Measurements from ENCODE around the gene KCNJ4. TPM values are rescaled to one million over a fixed set of nuclear protein-coding genes. Genes with fewer than 3 reads are reported as not detected.
"Not testable (repeated sequence)": the region's sequence is repeated elsewhere in the genome, so short reads cannot be mapped to it uniquely, and the experiment has no call there.

KCNJ4 gene
- total RNA-seq, 1 donor from 2014 or later = not detected

DNA sequence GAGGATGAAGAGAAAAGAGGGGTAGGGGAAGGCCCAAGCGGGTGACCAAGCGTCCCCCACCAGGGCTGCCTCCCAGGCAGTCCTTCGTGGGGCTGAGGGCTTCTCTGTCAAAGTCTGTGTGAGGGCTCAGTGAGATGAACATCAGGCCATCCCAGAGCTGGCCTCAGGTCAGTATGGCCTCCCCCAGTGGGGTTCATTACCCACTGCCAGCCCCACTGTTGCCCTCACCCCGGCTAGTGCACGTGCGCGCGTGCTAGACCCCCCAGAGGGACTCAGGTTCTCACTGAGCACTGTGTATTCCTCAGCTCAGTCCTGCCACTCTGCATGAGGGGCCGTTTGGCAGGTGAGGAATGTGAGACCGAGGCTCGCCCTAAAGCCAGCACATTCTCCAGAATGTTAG lies 16.2 kb upstream of the KCNJ4 start:
- no peak for DNase-seq (ENCODE audit: extremely low read depth, low read depth, low spot score)

DNA sequence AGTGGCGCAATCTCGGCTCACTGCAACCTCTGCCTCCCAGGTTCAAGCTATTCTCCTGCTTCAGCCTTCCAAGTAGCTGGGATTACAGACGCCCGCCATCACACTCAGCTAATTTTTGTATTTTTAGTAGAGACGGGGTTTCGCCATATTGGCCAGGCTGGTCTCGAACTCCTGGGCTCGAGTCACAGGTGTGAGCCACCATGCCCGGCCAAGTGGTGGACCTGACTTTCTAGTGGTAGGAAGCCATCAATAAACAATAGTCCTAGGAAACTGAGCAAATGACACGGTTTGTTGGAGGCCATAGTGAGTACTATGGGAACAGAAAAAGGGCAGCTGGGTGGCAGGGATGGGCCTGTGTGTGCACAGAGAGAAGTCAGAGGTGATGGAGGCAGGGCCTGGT lies 15.2 kb upstream of the KCNJ4 start:
- DNase-seq (ENCODE audit: extremely low read depth, low read depth, low spot score) = not testable (repeated sequence)

DNA sequence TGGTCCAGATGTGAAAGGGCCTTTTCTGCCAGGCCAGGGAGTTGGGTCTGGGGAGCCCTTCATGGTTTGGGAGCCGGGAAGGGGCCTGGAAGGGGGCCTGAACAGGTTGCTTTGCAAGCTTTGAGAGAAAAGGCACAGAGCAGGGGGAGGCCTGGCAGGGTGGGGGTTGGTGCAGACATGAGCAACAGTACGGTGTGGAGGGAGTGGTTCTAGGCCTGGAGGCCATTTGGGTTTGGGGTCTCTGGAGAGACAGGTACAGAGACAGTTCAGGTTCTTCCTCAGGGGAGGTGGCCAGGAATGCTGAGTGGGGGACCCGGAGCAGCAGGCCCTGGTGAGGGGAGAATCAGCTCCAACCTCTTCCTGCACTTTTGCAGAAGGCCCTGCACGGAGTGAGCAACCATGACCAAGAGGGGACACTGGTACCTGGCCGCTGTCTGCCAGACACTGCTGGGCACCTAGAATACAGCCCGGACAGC lies 14.3 kb upstream of the KCNJ4 start:
- DNase-seq (ENCODE audit: extremely low read depth, low read depth, low spot score) = no peak

DNA sequence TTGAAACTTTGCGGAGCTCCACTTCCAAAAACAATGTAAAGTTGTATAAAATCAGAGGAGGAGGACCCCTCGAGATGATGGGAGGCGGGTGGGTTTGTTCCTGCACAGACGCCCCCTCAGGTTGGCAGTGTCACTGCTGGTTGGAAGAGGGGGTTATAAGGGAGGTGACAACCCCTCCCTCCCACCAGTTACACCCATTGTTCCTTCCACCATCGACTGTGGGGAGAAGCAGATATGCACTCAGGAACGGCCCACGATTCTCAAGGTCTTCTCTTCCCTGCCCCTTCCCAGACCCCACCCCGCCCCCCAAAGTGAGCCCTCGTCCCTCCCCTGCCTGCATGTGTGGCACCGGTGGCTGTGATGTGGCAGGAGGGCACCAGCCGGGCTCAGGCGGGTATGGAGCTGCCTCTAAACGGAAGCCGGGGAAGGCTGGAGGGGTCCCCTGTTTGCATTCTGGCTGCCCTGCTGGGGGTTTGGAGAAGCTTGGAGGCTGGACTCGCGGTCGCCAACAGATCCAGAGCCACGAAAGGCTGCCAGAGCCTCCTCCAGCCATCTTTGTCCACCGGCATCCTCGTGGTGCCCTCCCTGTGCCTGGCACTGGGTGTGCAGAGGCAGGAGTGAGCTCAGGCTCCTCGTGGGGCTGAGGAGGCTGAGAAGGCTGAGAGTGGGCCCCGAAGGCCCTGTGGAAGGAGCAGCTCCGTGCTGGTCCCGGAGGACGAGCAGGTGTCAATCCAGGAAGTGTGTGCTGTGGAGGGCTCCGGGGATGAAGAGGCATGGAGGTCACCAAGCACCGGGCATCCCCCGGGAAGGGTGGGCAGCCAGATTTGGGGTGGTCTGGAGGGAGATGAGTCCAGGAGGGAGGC lies 13.7 kb upstream of the KCNJ4 start:
- DNase-seq (ENCODE audit: extremely low read depth, low read depth, low spot score) = no peak

DNA sequence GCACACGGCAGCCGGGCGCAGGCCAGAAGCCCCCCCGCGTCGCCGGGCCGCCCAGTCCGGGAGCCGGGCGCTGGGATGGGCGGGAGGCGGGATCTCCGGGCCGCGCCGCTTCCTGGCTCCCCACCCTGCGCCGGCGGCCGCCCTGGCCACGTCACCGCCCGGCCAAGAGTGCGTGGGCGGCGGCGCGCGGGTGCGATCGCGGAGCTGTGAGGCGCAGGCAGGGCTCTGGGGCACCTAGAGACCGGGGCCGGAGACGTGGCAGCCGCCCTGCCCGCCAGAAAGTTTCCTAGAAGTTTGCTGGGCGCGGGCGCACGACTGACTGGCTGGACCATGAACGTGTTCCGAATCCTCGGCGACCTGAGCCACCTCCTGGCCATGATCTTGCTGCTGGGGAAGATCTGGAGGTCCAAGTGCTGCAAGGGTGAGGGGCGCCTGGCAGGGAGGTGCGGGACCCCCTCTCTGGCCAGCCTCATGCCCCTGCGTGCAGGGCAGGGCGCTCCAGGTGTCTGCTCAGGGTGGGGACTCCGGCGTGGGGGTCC lies 13.0 kb upstream of the KCNJ4 start, which contains the start of gene KDELR3:
Gene KDELR3 (plus strand): TSS at position 193 of the 539 bp plus-strand sequence. CDS start 138 bp downstream, at position 331.
- no peak for DNase-seq (ENCODE audit: extremely low read depth, low read depth, low spot score)

DNA sequence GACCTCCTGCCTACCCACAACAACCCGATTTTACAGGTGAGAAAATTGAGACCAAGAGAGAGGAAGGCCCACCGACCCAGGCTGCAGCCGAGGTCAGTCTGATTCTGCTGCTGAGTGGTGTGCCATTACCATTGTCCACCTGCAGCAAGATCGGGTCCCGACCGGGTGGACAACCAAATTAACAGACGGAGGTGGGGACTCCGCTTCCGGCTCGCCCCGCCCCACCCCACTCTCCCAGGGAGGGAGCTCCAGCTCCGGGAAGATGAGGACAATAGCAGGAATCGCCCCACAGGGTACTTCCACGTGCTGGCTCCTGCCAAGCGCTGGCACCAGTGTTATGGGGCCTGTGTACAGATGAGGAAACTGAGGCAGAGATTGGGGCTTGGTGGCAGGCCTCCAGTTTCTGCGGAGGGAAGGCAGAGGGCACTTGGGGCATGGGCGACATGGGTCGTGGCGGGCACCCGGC lies 12.5 kb upstream of the KCNJ4 start:
- no peak for DNase-seq (ENCODE audit: extremely low read depth, low read depth, low spot score)

DNA sequence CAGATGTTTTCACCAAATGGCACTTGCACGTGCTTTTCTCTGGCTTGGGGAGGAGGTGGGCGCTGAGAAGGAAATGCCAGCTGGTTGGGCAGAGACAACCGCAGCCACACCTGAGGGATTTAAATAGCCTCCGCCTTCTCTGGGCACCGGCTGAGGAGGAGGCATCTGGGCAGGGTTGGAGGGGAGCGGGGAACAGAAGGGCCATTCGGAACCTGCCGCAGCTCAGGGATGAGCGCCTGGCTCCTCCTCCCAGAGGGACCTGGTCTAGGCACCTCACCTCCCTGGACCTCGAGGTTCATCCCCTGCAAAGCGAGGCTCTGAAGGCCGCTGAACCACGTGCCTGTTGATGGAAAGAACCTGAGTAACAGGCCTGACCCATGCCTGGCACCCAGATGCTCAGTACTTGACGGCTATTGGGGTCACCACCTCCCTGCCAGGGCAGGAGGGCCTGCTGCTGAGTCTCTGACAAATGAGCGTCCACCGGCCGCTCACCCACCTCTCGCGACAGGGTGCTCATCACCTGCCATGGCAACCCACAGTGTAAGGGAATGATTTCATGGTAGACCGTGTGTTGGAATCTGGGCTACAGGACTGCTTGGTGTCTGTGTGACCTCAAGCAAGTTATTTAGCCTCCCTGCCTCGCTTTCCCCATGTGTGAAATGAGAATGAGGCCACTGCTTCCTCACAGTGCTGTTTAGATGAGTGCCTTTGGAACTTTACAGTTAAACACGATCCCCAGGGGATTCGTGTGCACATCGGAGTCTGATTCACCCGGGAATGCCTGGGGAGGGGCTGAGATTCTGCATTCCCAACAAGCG lies 10.9 kb upstream of the KCNJ4 start:
- DNase-seq (ENCODE audit: extremely low read depth, low read depth, low spot score) = no peak

DNA sequence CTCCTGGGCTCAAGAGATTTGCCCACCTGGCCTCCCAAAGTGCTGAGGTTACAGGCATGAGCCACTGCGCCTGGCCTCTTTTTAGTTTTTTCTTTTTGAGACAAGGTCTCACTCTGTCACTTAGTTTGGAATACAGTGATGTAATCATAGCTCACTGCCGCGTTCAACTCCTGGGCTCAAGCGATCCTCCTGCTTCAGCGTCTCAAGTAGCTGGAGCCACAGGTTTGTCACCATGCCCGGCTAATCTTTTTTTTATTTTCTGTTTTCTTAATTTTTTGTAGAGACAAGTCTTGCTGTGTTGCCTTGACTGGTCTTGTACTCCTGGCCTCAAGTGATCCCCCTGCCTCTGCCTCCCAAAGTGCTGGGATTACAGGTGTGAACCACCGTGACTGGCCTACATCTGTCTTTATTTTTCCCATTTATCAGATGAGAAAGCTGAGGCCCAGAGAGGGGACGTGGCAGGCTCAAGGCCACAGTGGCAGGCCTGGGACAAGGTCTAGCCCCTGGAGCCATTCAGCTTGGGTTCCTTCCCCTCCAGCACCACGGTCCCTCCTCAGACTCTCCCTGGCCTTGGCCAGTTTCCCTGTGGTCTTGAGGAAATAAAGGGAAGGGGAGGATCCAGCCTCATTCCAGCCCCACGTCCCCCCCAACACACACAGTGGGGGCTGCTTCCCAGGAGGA lies 10.1 kb upstream of the KCNJ4 start:
- DNase-seq (ENCODE audit: extremely low read depth, low read depth, low spot score) = no peak

DNA sequence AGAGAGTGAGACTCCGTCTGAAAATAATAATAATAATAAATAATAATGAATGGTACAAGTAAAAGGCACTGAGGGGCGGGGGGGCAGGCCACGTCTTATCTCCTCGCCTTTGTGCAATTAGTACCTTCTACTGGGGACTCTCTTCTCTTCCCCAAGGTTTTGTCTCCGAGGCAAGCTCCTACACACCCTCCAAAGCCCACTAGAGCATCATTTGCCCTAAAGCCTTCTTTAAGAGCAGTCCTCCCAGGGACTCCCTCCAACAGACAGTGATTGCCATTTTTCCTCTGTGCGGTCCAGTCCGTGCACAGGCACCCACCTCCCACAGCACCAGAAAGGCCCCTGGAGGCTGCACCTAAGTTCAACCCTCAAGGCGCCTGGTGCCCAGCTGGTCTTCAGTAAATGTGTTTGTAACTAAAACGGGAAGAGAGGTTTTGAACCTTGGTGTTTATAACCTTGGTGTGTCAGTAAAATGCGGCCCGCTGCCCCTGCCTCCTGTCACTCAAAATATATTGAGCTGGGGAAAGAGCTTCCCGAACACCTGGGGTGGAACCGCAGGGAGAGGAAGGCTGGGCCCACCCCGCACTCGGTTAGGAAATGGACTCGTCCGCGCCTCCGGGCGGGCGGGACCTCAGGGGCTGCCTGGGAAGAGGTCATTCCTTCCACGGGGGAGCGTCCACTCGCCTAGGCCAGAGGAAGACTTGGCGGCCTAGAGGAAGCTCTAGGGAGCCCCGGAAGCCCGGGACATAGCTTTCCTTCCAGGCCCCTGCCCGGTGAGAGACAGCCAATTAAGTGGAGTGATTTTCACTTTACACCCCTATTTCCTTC lies 8.2 kb upstream of the KCNJ4 start:
- DNase-seq (ENCODE audit: extremely low read depth, low read depth, low spot score) = no peak

DNA sequence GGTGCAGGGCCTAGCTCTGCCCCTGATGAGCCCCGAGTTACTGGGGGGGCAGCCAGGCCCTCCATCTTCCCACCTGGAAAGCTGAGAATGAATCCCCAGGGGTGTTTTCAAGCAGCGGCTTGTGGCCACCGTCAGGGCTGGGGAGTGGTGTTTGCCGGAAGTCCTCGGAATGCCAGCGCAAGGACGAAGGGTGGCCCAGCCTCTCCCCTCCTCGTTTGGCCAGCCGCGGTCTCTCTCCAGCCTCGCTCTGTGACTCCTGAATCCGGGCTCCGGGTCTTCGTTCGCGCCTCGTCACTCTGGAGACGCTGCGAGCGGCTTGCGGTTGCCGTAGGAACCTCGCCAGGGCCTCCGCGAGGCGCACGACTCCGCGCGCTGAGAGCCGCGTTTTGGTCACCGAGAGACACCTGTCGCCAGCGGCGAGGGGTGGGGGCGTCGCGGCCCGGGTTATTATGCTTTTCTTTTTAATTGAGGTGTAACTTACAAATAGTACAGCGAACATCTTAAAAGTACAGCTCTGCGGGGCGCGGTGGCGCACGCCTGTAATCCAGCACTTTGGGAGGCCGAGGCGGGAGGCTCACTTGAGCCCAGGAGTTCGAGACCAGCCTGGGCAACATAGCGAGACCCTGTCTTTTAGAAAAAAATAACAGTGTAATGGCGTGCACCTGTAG lies 6.5 kb upstream of the KCNJ4 start:
- DNase-seq (ENCODE audit: extremely low read depth, low read depth, low spot score) = peak; percentile 20

DNA sequence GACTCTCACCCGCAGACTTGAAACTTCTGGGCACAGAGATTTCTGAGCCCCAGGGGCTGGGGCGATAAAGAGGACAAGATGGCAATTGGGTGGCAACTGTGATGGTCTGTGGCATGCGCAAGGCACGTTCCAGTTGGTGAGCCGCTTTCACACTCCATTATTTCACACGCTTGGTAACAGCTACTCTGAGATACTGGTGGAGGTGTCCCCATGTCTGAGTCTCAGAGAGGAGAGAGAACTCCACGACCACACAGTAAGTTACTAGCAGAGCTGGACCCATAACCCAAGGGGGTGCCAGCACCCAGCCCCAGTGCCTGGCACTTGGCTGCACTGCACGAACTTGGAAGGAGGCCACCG lies 6.0 kb upstream of the KCNJ4 start:
- no peak for DNase-seq (ENCODE audit: extremely low read depth, low read depth, low spot score)

DNA sequence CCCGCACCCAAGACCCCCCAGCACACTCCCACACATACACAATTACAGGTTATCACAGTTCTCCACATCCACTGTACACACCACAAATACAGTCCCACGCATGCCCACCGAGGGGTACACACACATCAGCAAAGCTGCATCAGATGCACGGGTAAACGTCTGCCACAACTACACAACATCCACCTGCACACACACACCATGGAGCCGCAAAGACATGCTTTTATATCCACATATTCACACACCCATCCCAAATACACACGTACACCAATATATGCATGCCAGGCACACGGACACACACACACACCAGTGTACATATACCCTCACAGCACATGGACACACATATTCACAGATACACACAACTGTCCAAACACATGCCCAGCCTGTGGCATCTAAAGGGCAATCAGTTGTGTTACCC lies 5.4 kb upstream of the KCNJ4 start:
- no peak for DNase-seq (ENCODE audit: extremely low read depth, low read depth, low spot score)

DNA sequence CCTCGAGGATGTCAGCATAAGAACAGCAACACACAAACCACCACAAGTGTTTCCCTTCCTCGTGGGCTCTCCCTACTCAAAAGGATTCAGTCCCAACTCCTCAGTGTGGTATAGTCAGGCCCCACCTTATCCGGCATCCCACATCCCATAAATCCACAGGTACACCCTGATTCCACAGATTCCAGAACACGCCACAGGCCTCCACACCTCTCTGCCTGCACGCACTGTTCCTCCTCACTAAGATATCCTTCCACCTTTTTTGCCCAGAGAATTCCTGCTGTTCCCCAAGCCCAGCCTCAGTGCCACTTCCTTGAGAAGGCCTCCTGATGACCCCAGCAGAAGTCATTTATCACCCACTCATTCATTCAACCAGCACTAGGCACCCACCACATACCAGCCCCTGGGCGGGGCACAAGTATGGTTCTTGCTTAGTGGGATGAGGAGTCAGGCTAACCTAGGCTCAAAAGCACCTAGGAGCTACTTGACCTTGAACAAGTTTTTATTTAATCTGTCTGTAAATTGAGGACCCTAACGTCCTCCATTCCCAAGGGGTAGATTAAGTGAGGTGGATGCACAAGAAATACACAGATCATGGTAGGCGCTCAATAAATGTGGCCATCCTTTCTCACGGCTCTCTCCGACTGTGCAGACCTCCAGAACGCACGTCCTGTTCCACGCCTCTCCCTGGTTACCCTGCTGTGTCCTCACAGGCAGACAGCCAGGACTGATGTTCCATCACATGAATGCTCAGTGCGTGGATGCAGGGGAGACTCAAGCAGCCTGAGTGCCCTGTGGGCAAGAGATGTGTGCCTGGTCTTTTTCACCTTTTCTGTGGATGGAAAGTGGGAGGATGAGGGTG lies 2.1 kb upstream of the KCNJ4 start:
- no peak for DNase-seq (ENCODE audit: extremely low read depth, low read depth, low spot score)

DNA sequence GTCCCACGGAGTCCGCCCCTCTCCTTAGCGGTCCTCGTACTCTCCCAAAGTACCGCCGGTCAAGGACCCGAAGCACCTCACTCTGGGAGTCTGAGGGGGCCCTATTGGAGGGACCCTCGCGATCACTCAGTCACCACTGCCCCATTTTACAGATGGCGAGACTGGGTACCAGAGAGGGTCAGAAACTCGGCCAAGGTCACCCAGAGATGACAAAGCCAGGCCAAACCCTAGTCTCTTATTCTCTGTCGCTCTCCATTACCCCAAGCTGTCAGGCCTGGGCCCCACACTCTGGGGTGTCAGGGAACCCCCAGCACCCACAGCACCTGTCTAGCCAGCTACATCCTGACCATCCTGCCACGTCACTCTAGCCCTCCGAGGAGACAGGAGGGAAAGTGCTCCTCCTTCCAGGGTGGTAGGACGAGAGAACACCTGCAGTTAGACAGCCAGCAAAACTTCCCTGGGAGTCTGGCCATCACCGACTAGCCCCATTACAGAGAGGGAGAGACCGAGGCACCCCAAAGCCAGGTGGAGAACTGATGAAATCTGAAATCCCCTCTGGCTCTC lies 1.4 kb upstream of the KCNJ4 start:
- DNase-seq (ENCODE audit: extremely low read depth, low read depth, low spot score) = no peak

DNA sequence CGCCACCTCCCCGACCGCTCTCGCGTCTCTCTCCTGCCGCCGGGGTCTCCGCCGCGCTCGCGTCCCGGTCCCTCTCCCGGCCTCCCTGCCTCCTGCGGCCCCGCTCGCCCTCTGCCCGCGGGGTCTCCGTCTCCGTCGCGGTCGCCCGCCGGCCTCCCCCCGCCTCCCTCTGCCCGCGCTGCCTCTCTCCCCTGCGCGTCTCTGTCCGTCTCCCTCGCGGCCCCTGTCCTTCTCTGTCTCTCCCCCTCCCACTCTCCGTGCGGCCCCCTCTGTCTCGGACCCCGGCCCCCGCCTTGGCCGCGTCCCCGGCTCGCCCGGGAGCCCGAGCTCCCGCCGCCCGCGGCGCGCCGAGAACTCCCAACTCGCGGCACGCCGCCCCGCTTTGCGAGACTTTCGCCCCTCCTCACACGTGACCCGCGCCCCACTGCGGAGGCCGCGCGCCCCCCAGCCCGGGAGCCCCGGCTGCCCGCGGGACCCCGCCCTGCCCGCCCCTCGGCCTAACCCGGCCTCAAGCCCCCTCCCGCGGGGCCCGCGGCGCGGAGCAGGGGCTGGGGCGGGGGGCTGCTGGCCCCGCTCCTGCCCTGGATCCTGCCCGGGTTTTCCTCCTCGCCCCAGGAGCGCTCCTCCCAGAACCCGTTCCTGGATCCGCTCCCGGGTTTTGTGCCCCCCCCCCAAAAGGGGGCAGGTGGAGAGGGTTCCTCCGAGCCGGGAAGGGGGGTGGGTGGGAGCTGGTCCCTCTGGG lies 702 bp upstream of the KCNJ4 start:
- no peak for DNase-seq (ENCODE audit: extremely low read depth, low read depth, low spot score)

DNA sequence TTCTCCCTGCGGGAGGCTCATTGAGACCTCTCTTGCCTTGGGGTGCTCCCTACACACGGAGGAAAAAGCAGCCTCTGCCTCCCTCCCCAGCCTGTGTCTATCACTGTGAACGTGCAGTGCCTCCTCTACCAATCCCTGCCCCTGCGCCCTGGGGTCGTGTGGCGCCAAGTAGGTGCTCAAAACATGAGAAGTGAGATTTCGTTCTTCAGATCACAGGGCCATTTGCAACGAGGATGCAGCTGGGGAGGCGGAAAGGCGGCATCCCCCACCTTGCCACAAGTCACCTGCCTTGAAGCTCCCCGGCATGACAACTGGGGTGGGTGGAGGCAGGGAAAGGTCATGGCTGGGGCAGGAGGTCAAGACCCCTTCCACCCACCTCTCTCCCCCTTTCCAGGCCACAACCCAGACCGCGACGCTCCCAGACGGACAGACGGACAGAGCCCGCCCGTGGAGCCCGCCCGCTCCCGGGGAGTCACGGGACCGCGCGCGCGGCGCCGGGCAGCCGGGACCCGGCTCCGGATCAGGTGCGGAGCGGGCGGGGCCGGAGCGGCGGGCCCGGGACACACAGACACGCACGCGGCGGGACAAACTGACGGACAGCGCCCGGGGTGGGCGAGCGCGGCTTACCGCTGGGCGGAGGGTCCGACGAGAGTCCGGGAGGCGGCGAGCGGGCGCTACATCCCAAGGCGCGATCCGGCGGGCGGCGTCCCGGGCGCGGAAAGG lies 485 bp downstream of the KCNJ4 start:
- DNase-seq (ENCODE audit: extremely low read depth, low read depth, low spot score) = no peak

DNA sequence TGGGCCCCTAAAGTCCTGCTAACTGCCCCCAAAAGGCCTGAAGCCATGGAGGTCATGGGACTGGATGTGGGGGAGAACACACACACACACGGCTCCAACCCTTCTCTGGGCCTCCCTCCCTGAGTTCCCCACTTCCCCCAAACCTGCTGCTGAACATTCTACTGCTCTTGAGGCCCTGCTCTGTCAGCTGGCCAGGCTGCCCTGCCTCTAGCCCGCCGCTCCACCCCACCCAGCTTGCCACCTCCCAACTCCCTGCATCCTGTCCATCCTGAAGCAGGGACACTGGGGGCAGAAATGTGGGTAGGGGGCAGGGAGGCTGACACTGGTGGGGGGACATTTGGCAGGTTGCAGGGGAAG lies 1.0 kb downstream of the KCNJ4 start:
- no peak for DNase-seq (ENCODE audit: extremely low read depth, low read depth, low spot score)

Data from glomerular endothelial cell (primary cell).